DMS153 treated with DMSO at 0.1 percent for 48 hours (cell line): Measurements from ENCODE around the gene INVS.
"Not testable (repeated sequence)": the region's sequence is repeated elsewhere in the genome, so short reads cannot be mapped to it uniquely, and the experiment has no call there.

Source experiments
- DNase-seq: peaks from one replicate; lab custom pipeline; 2025; ENCODE audit not compliant: unreplicated experiment; lab: John Stamatoyannopoulos, UW

The INVS gene

DNA sequence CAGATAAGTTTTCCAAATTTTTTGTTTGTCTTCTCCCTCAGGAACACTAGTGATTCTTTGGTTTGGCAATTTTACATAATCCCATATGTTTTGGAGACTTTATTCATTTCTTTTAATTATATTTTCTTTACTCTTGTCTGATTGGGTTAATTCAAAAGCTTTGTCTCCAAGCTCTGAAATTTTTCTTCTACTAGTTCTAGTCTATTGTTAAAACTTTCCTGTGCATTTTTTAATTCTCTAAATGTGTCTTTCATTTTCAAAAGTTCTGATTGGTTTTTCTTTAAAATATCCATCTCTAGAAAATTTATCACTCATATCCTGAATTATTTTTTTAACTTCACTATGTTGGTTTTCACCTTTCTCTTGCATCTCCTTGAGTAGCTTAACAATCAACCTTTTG, 92.2 kb downstream of the INVS start:
- DNase-seq = no peak

DNA sequence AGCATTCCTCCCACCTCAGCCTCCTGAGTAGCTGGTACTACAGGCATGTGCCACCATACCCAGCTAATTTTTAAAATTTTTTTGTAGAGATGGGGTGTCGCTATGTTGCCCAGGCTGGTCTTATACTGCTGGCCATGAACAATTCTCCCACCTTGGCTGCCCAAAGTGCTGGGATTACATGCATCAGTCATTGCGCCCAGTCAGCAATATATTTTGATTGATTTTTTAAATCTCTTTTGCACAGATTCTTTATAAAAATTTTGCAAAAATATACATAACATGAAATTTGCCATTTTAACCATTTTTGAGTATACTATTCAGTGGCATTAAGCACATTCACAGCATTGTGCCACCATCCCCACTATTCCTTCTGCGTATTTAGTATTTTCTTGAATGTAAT, 94.0 kb downstream of the INVS start:
- DNase-seq = no peak

DNA sequence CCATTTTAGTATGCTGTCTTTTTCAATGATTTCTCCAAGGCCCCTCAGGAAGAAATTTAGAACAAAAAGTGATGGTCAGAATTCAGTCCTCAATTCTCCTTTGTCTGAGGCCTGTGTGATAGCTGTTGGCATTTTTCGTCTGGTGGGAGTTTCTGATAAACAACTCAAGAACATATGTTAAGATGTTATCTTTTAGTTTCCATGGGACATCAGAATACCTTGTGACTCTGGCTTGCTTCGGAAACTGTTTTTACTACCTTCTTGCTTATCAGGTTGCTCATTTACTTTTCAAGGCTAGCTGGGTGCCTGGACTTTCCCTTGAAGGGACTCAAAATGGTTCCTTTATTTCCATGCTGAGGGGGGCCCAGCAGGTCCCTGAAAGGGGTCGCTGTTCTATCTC, 97.2 kb downstream of the INVS start:
- DNase-seq = no peak

DNA sequence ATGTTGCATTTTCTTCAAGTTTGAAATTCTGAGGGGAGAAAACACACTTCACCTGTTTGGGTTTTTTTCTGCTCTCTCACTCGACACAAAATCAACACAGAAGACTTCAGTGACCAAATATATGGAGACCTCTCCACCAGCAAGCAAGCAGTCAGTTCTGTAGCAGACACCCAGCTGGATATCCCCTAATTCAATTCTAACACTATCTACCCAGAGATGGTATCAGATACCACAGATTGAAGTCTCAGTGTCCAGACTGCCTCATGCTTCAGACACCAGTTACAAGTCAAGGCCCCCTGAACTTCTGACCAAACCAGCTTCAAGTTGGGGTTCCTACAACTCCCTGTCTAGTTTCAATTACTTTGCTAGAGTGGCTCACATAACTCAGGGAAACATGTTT, 97.8 kb downstream of the INVS start:
- no peak for DNase-seq

DNA sequence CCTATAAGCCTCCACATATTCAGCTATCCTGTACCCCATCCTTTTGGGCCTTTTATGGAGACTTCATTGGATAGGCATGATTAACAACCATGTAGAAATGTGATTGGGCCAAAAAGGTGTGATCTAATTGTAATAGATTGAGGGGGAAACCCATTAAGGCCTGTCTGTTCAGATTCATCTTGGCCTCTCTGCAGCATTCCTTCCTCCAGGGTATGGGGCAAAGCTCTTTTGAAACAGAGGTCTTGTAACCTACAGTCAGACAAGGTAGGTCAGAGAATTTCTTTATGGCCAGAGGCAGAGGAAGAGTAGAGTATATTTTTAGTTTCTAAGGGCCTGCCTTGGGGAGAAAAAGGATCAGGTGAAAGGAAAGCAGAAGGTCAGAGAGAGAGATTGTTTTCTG, 98.5 kb downstream of the INVS start:
- no peak for DNase-seq

DNA sequence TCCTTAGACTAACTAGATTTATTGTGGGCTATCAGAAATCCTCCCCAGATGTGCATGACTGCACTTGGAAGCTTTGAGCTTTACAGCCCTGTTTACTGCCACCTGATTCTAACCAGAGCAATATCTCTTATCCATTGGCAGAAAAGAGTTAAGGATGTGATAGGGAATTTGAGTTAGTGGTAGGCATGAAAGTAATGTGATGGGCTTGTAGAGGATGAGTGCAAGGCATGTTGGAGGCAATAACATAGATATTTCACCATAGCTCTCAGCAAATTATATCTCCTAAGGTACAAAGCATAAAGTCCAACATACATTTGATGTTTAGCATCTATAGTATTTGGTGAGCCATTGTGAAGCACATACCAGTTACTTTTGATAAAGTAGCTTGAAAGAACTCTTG, 103.8 kb downstream of the INVS start:
- no peak for DNase-seq

DNA sequence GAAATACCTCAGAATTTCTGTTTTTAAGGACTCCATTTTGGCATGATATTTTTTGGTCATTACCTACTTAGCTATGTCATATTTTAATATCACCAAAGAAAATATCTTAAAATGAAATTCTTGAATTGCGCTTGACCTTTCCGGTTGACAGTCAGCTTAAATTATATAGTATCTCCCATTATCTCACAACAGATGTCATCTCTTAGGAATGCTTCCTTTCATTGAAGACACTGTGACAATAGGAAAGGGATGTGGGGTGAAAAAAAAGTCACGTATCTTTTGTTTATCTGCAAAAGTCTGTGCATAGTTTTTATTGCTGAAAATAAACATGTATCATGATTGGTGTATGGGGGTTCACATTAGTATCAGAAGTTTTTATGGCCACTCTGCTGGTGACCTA, 105.8 kb downstream of the INVS start:
- no peak for DNase-seq

DNA sequence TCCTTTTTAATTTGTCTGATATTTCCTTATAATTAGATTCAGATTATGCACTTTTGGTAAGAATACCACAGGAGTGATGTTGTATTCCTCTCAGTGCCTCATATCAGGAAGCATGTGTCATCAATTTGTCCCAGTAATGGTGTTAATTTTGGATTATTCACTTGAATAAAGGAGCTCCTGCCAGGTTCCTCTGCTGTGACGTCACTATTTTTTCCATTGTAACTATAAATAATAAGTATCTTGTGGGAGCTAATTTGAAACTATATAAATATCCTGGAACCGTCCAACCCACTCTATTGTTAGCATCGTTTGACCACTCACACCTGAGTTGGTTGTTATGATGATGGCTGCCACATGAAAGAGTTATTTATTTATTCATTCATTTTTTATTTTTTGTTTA, 107.9 kb downstream of the INVS start:
- DNase-seq = no peak

DNA sequence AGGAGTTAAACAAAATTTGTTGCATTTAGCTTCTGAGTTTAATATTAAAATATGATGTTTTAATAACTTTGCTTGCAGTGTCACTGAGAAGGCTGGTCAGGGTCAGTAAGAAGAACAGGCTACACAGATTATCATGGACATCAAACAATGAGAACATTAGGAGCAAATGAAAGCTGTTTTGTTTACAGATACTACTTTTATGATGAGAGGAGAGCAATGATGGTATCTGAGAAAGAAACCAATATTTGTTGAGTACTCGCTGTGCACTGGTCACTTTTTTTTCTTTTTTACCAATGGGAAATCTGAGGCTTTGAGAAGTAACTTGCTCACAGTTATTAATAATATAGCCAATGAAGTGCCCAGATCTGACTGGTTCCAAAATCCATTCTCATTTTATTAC, 109.6 kb downstream of the INVS start:
- DNase-seq = no peak

DNA sequence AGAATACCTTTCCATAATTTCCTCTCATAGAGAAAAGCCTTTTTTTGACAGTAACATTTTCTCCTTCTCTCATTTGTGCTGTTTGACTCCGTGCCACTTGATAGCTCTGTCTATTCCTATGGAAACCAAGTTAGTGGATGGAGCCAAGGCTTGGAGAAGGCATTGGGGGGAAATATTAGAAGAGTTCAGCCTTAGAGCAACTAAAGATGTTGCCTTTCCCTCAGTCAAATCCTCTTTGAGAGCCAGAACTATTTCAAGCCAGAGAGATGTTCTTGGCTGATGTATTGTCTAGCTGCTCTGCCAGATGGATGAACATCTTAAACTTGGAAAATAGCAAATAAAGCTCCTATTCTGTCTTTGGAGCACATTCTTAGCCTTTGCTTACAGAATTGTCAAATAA, 112.4 kb downstream of the INVS start:
- no peak for DNase-seq

DNA sequence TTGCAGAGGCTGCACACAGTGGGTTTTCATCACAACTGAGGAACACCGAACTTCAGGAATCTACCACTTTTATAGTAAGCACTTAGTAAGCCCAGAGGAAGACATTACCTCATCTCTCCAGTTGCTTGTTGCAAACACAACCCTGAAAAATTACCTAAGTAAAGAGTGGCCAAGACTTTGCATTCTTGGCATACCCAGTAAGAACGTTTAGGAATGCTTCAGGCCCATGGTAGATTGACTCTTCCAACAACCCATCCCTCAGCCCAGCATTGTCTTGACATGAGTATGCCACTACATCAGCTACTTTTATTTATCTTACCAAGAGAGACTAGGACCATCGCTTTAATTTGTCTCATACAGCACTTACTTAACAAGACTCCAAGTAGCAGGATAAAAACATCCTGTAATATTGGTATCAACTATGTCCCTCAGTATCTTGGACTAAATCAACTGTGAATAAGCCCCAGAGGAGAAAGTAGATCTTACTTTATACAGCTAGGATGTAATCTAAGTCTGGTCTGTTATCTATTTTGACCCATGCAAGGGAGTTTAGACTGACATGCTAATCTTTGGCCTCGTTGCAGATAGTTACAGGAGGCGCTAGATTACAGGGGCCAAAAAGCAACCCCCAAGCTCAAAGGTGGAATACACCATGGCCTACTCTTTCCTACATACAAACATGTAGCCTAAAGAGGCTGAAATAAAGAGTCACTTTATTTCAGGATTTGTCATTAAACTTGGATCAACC, 114.9 kb downstream of the INVS start:
- no peak for DNase-seq

DNA sequence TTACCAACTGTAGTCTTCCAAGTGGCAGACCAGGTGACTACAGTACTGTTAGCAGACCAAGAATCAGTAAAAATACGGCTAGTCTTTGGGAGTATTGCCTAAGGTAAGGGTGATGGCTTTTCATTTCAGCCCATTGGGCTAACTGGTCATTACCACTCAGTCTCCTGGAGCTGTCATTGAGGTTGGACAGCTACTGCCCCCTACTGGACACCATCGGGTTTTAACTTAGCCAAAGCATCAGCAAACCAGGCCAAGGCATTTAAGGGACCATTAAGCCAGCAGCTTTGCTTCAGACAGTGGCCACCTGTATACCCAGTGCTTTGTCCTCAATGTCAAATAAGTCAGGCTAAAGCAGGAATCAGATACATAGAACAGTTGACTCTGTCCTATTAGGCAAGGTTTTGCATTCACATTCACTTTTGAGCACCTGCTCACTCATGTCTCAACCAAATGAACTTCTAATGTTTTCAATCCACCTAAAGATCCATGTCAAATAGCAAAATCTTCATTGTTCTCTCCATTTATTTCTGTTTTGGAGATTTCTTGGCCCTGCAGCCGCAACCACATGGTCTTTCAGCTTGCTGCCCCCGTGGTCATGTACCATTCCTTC, 117.2 kb downstream of the INVS start:
- no peak for DNase-seq

DNA sequence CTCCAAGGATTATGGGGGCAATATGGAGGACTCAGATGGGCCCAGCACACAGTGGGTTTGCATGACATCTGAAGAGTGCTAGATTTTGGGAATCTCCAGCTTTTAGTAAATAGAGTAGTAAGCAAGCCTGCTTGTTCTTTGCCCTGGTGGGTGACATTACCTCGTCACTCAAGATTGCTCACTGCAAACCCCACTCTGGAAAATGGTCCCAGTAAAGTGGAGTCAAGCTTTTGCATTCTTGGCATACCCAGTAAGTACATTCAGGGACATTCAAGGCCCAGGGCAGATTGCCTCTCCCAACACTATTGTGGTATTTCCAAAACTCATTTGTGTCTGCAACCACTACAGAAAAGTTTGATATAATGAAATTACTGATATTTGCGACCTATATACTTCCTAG, 118.5 kb downstream of the INVS start:
- no peak for DNase-seq

DNA sequence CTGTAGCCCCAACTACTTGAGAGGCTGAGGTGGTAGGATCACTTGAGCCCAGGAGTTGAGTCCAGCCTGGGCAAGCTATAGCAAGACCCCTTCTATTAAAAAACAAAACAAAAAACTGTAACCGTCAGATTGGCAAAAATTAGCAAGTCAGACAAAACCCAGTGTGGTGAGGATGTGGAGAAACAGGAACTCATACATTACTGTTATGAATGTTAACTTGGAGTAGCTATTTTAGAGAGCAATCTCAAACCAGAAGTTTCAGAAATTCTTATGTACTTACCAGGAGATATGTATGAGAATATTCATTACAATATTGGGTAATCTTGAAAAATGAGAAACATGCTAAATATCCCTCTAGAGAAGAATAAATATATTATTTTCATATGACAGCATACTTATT, 120.3 kb downstream of the INVS start:
- no peak for DNase-seq

DNA sequence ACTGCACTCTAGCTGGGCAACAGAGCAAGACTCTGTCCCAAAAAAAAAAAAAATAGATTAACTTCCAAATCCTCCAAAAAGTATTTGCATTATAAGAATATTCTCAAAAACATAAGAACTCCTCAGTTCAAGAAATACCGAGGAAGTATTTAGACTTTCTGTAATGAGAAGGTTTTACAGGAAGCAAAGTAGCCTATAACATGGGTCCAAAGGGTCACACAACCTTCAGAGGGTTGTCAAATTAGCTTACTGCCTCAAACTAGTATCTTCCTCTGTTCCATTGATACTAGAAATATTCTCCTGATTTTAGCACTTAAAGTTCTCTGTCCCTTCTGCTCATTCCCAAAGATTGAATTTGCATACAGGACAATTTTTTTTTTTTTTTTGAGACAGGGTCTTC, 121.9 kb downstream of the INVS start:
- DNase-seq = no peak

DNA sequence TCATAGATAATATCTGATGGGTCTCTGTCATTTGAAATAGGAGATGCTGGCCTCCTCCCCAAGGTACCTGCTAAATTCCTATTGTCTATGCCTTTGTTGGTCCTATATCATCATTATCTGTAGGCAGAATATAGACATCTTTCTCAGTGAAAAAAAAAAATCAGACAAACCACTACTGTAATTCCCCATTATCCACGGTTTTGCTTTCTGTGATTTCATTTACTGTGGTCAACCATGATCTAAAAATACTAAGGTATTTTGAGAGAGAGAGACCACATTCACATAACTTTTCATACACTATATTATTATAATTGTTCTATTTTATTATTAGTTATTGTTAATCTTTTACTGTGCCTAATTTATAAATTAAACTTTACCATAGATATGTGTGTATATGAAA, 122.5 kb downstream of the INVS start:
- DNase-seq = no peak

DNA sequence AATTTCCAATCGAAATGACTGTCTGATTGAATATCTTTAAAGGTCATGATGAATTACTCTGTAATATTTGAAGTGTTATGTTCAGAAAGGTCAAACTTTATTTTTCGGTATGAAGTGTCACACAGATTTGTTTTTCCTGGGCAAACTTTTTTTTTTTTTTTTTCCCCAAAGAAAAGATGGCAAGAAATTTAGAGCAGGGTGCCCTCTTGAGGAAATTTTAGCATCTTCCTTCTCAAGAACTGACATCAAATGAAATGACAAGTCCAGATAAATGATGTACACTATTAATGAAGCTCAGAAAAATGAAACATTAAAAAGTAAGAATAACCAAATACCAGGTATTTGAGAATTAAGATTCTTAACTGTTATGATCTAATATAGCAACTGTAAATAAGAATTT, 123.6 kb downstream of the INVS start:
- no peak for DNase-seq

DNA sequence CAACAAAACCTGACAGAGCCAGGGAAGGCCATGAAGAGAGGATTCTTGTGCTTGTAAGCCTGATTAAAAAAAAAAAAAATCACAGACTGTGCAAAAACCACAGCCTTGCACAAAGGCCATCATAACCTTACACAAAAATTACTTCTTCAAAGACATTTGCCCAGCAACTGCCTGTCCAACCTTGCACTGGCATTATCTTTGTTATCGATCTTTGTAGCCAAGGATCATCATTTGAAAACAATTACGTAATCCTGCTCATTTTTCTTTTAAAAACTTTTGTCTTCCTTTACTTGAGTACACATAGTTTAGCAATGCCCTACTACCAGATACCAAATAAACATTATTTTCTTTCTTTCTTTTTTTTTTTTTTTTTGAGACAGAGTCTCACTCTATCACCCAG, 128.6 kb downstream of the INVS start:
- no peak for DNase-seq

DNA sequence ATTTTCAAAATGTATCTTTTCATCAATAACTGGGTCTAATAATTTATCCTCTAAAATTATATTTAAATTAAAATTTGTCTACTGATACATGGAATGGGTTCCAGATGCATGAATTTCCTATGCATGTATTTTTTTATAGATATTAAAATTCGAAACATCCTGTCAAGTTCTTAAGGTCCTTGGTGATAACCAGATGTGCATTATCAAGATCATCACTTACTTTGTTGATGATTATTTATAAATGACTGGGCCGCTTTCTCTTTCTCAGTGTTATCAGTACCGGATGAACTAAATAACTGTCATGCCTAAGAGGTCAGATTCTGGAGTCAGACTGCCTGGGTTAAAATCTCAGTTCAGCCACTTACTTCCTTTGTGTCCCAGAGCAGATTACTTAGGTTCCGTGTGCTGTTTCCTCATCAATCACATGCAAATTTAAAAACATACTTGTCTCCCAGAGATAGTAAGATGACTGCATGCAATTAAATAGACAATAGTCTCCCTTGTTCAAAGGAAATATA, 129.4 kb downstream of the INVS start:
- DNase-seq = no peak

DNA sequence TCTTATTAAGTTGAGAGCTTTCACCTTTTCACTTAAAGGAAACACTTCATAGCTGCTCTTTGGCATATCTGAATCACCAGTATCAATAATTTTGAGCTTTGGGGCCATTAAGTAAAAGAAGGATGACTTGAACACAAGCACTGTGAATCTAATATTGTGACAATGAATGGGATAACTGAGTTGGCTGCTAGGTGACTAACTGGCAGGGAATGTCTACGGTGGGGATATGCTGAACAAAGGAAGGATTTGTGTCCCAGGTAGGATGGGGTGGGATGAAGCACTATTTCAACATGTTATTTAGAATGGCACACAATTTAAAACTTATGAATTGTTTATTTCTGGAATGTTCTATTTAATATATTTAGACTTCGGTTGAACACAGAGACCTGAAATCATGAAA, 130.1 kb downstream of the INVS start:
- DNase-seq = no peak

DNA sequence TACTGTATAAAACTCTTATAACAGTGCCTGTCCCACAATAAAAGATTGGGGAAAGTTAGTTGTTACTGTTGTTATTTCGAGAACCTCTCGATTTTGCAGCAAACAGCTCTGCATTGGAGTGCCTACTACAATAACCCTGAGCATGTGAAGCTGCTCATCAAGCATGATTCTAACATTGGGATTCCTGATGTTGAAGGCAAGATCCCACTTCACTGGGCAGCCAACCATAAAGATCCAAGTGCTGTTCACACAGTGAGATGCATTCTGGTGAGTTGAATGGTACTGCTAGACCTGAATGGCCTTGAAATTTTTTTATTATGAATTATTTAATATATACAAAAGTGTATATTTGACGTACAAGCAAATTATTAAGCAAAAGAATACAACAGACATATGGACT, 130.5 kb downstream of the INVS start:
- no peak for DNase-seq

DNA sequence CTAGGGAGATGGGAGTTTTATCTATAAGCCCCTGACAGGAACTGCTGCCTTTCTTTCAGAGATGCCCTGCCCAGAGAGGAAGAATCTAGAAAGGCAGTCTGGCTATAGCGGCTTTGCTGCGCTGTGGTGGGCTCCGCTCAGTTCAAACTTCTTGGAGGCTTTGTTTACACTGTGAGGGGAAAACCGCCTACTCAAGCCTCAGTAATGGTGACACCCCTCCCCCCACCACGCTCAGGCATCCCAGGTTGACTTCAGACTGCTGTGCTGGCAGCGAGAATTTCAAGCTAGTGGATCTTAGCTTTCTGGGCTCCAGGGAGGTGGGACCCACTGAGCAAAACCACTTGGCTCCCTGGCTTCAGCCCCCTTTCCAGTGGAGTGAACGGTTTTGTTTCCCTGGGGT, 137.9 kb downstream of the INVS start:
- DNase-seq = not testable (repeated sequence)

DNA sequence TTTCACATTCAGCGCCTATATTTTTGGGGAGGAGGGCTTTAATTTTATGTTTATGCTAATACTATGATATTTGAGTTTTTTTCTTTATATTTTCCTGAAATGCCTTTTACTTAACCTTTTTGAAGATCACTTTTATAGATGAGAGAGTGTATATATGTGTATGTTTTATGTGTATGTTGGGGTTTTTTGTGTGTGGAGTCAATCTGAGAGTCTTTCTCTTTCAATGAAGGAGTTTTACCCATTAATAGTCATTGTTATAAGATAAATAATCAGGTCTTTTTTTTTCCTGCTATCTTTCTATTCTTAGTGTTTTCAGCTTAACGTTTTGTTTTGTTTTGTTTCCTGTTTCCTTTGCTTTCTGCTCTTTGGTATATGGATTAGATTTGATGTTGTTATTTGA, 141.5 kb downstream of the INVS start:
- no peak for DNase-seq
